ENCODE results near the gene MYBL2.

The MYBL2 gene

DNA sequence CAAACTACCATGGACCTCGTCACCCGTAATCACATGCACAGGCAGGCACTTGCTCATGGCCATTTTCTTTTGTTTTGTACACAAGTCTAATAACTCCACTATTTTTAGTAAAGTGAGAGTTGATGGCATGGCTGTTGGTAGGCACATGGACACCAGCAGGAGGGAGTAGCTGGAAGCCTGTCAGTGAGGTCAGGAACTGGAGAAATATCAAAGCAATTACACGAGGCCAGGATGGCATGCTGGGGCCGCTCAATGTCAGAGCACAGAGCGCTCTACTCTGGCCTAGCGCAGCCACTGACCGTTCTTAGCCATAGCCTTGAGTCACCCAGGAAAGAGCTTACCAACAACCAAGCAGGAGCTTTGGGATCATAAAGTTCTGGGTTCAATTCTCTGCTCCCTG lies 96.0 kb downstream of the MYBL2 start:
- Mint-ChIP-seq H3K4me1 (ENCODE audit: low read depth) (peaks cover 3% of the 10 kb centered on the region), H3K27me3 (ENCODE audit: low read depth) (peaks cover 11% of the 10 kb centered on the region), H3K36me3 (ENCODE audit: low read depth) (peaks cover 6% of the 10 kb centered on the region), H3K4me3 (no peak overlapping the region), H3K9me3 (no peaks in the 10 kb centered on the region), H3K27ac (no peak overlapping the region)

DNA sequence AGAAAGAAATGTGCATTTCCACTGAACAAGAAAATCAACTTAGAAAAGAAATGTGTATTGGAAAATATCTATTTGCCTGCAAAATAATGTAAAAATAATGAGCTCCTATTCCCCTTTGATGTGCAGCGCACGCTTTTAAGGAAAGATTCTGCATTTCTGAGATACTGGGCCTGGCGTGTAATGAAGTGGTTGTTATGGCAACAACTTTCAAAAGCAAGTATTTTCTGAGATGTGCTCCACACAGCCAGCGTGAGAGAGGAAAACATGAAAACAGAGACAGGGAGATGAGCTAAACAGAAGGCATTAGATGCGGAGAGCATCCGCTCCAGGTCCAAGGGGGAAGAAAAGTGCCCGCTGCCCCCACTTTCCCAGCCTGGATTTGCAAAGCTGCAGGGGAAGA lies 99.0 kb downstream of the MYBL2 start:
- H3K36me3 Mint-ChIP-seq (ENCODE audit: low read depth): peaks cover 1% of the 10 kb centered on the region
- peaks cover 6% of the 10 kb centered on the region for H3K4me1 Mint-ChIP-seq (ENCODE audit: low read depth)
- H3K4me3 Mint-ChIP-seq: no peak overlapping the region
- H3K27ac Mint-ChIP-seq: no peak overlapping the region
- H3K27me3 Mint-ChIP-seq (ENCODE audit: low read depth): peaks cover 26% of the 10 kb centered on the region
- no peaks in the 10 kb centered on the region for H3K9me3 Mint-ChIP-seq

All from T-helper 1 cell treated with Interleukin-12 subunit alpha and Interleukin-12 subunit beta and Interleukin-4 antibody, amounts not matched to agents 30 μg/mL and 1 μg/mL, for 36 hours (primary cell).